H1 (cell line): Measurements from ENCODE around the gene SSC5D. TPM values are rescaled to one million over a fixed set of nuclear protein-coding genes. Genes with fewer than 3 reads are reported as not detected.

Experiments used
- ASH2L ChIP-seq: fragments of 200-600, 300-600 bp; sonication (generic); IDR thresholded peaks from one replicate; pipeline ENCODE4 v1.7.1; 2017; ENCODE audit warnings: low read length
- CBX5 ChIP-seq: fragments of 300-800, 300-1000 bp; sonication (generic); IDR thresholded peaks from 2 replicates; pipeline ENCODE4 v1.7.1; 2016; ENCODE audit warnings: antibody characterized with exemption, low read length, low read depth
- EP300 ChIP-seq, 2 experiments: IDR thresholded peaks; 1 replicate in 1 of 2; 2 replicates in 1 of 2; pipeline ENCODE4 v1.6.1; 2011 to 2012; ENCODE audit warnings: low read depth in 2 of 2, low read length in 2 of 2, mild to moderate bottlenecking in 2 of 2, borderline replicate concordance in 1 of 2, inconsistent platforms in 1 of 2, moderate library complexity in 1 of 2
- GABPA ChIP-seq: IDR thresholded peaks from 2 replicates; pipeline ENCODE4 v1.6.1; 2011; ENCODE audit warnings: mild to moderate bottlenecking, low read length, moderate library complexity, borderline replicate concordance; ENCODE audit not compliant: insufficient read depth
- KDM5A ChIP-seq: fragments of 200-600 bp; IDR thresholded peaks from 2 replicates; pipeline ENCODE4 v1.7.1; 2012; ENCODE audit warnings: mild to moderate bottlenecking, low read length, inconsistent platforms, mixed read lengths
- RBBP5 ChIP-seq: IDR thresholded peaks from 2 replicates; pipeline ENCODE4 v1.7.1; 2012; ENCODE audit warnings: low read depth, mild to moderate bottlenecking, inconsistent platforms, low read length, moderate library complexity, borderline replicate concordance
- RFX5 ChIP-seq: IDR thresholded peaks from 2 replicates; pipeline ENCODE4 v1.6.1; 2011; ENCODE audit warnings: low read depth, low read length, improper control_type of control experiment, borderline replicate concordance
- polyA plus RNA-seq, 7 experiments: library from polyadenylated mRNA; depleted of rRNA in 3 of 7; stranded (reverse) in 5 of 7; unstranded in 2 of 7; fragments of >200 nt in 5 of 7; fragments of 200-250 nt in 2 of 7; gene quantifications; 1 replicate in 5 of 7; 2 replicates in 1 of 7; 4 replicates in 1 of 7; pipeline versions ENCODE4 v1.2.1 to v1.2.3, GENCODE V29; 2011 to 2013; ENCODE audit warnings: missing spikeins in 2 of 7, mixed read lengths in 2 of 7
- total RNA-seq: library from RNA; stranded (reverse); fragmentation: NEBNext Ultra II Directional; extraction: Animal tissue kit (Norgen Biotek cat#: 25700); gene quantifications from 2 replicates; pipeline ENCODE4 v1.2.1, GENCODE V29; 2021
- TF ChIP-seq, protein P1 (sequence below): fragments of 300-600 bp; sonication (generic); IDR thresholded peaks from 2 replicates; pipeline ENCODE4 v1.7.1; 2012; ENCODE audit warnings: low read length, moderate library complexity, mild to moderate bottlenecking, inconsistent platforms; ENCODE audit not compliant: insufficient replicate concordance
- TF ChIP-seq, protein P2 (sequence below): IDR thresholded peaks from 2 replicates; pipeline ENCODE4 v1.6.1; 2012; ENCODE audit warnings: inconsistent platforms

Gene SSC5D
- total and polyA plus RNA-seq, 2 of the 8 experiments (the other 6 are each of a cell fraction or from before 2014, with no cell fraction given) = 0.39 to 1.7 TPM

GRCh38 chr19:55451965-55452748 lies 36.1 kb upstream of the SSC5D start (continued):
- TF ChIP-seq EP300 (IDR thresholded peaks at IDR 0.05; ENCODE audit: borderline replicate concordance in 1 of 2, low read depth in 2 of 2, low read length in 2 of 2) (no peak), CBX5 (no peak), RBBP5 (no peak), KDM5A (no peak), RFX5 (no peak), ASH2L (no peak), GABPA (no peak)
- TF ChIP-seq, protein P1, sequence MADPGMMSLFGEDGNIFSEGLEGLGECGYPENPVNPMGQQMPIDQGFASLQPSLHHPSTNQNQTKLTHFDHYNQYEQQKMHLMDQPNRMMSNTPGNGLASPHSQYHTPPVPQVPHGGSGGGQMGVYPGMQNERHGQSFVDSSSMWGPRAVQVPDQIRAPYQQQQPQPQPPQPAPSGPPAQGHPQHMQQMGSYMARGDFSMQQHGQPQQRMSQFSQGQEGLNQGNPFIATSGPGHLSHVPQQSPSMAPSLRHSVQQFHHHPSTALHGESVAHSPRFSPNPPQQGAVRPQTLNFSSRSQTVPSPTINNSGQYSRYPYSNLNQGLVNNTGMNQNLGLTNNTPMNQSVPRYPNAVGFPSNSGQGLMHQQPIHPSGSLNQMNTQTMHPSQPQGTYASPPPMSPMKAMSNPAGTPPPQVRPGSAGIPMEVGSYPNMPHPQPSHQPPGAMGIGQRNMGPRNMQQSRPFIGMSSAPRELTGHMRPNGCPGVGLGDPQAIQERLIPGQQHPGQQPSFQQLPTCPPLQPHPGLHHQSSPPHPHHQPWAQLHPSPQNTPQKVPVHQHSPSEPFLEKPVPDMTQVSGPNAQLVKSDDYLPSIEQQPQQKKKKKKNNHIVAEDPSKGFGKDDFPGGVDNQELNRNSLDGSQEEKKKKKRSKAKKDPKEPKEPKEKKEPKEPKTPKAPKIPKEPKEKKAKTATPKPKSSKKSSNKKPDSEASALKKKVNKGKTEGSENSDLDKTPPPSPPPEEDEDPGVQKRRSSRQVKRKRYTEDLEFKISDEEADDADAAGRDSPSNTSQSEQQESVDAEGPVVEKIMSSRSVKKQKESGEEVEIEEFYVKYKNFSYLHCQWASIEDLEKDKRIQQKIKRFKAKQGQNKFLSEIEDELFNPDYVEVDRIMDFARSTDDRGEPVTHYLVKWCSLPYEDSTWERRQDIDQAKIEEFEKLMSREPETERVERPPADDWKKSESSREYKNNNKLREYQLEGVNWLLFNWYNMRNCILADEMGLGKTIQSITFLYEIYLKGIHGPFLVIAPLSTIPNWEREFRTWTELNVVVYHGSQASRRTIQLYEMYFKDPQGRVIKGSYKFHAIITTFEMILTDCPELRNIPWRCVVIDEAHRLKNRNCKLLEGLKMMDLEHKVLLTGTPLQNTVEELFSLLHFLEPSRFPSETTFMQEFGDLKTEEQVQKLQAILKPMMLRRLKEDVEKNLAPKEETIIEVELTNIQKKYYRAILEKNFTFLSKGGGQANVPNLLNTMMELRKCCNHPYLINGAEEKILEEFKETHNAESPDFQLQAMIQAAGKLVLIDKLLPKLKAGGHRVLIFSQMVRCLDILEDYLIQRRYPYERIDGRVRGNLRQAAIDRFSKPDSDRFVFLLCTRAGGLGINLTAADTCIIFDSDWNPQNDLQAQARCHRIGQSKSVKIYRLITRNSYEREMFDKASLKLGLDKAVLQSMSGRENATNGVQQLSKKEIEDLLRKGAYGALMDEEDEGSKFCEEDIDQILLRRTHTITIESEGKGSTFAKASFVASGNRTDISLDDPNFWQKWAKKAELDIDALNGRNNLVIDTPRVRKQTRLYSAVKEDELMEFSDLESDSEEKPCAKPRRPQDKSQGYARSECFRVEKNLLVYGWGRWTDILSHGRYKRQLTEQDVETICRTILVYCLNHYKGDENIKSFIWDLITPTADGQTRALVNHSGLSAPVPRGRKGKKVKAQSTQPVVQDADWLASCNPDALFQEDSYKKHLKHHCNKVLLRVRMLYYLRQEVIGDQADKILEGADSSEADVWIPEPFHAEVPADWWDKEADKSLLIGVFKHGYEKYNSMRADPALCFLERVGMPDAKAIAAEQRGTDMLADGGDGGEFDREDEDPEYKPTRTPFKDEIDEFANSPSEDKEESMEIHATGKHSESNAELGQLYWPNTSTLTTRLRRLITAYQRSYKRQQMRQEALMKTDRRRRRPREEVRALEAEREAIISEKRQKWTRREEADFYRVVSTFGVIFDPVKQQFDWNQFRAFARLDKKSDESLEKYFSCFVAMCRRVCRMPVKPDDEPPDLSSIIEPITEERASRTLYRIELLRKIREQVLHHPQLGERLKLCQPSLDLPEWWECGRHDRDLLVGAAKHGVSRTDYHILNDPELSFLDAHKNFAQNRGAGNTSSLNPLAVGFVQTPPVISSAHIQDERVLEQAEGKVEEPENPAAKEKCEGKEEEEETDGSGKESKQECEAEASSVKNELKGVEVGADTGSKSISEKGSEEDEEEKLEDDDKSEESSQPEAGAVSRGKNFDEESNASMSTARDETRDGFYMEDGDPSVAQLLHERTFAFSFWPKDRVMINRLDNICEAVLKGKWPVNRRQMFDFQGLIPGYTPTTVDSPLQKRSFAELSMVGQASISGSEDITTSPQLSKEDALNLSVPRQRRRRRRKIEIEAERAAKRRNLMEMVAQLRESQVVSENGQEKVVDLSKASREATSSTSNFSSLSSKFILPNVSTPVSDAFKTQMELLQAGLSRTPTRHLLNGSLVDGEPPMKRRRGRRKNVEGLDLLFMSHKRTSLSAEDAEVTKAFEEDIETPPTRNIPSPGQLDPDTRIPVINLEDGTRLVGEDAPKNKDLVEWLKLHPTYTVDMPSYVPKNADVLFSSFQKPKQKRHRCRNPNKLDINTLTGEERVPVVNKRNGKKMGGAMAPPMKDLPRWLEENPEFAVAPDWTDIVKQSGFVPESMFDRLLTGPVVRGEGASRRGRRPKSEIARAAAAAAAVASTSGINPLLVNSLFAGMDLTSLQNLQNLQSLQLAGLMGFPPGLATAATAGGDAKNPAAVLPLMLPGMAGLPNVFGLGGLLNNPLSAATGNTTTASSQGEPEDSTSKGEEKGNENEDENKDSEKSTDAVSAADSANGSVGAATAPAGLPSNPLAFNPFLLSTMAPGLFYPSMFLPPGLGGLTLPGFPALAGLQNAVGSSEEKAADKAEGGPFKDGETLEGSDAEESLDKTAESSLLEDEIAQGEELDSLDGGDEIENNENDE = no peak
- TF ChIP-seq, protein P2, sequence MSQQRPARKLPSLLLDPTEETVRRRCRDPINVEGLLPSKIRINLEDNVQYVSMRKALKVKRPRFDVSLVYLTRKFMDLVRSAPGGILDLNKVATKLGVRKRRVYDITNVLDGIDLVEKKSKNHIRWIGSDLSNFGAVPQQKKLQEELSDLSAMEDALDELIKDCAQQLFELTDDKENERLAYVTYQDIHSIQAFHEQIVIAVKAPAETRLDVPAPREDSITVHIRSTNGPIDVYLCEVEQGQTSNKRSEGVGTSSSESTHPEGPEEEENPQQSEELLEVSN = no peak
